HepG2 (cell line): ENCODE measurements around the gene MED13L. TPM values are rescaled to one million over a fixed set of nuclear protein-coding genes. Genes with fewer than 3 reads are reported as not detected.

ENCODE experiments used
- ATAC-seq: fragments of 200-7000 bp; cut with Tn5 transposase; 3 replicates; pipeline ENCODE4 v1.9.1; 2020; ENCODE audit warnings: mild to moderate bottlenecking, moderate library complexity
- BruUV-seq: library from RNA; stranded (reverse); fragments of 400-500 nt; replicated peaks from 2 replicates; lab custom pipeline; 2021; lab: Mats Ljungman, UMichigan
- CTCF ChIA-PET: fragments of 300-600 bp; formaldehyde crosslinking; extraction: SDS; loops from one replicate; lab custom pipeline; 2021; ENCODE audit warnings: low total read pairs, inconsistent platforms, low intra/inter-chr PET ratio; lab: Yijun Ruan, JAX
- POLR2A ChIA-PET: fragments of 350-600 bp; sonication (Branson Sonifier 250); formaldehyde crosslinking; loops from one replicate; lab custom pipeline; 2020; ENCODE audit warnings: antibody characterized with exemption, inconsistent platforms; lab: Yijun Ruan, JAX
- DNase-seq: peaks from one replicate; pipeline ENCODE4 v3.0.0-alpha.2; 2015; ENCODE audit warnings: low spot score
- FAIRE-seq: peaks from 3 replicates; lab custom pipeline; 2011; peaks lifted over from hg19 to GRCh38; lab: Jason Lieb, UNC
- H2AFZ ChIP-seq: one replicate; pipeline ENCODE4 v1.6.1; 2011; ENCODE audit warnings: low read length, inconsistent platforms
- H3K27ac ChIP-seq: fragments of 300-600 bp; 3 replicates; pipeline ENCODE4 v1.8.0; 2011; ENCODE audit warnings: mixed run types, mild to moderate bottlenecking, mixed read lengths, low read length, inconsistent platforms; ENCODE audit not compliant: insufficient read depth; ENCODE audit errors: extremely low read length
- H3K27me3 ChIP-seq, 2 experiments: fragments of 200-600 bp in 1 of 2; 2 replicates in 1 of 2; 3 replicates in 1 of 2; pipeline versions ENCODE4 v1.6.0 to v1.8.0; 2011; ENCODE audit warnings: low read length in 2 of 2, mild to moderate bottlenecking in 2 of 2, moderate library complexity in 2 of 2, inconsistent platforms in 1 of 2; ENCODE audit not compliant: insufficient read depth in 2 of 2, control insufficient read depth in 1 of 2
- H3K36me3 ChIP-seq, 2 experiments: fragments of 200-600 bp in 1 of 2; replicated peaks in 1 of 2; 2 replicates in 1 of 2; 3 replicates in 1 of 2; pipeline versions ENCODE4 v1.5.1 to v1.8.0; 2011; ENCODE audit warnings: low read length in 2 of 2, inconsistent platforms in 1 of 2; ENCODE audit not compliant: insufficient read depth in 2 of 2, control insufficient read depth in 1 of 2
- H3K4me1 ChIP-seq: 2 replicates; pipeline ENCODE4 v1.5.1; 2012; ENCODE audit warnings: low read length, inconsistent platforms; ENCODE audit not compliant: insufficient read depth
- H3K4me2 ChIP-seq: 2 replicates; pipeline ENCODE4 v1.6.0; 2011; ENCODE audit warnings: low read depth, low read length, inconsistent platforms
- H3K4me3 ChIP-seq, 3 experiments: fragments of 200-600 bp in 1 of 3; sonication (generic), shearing (Covaris generic) in 1 of 3; replicated peaks in 1 of 3; 2 replicates each; pipeline ENCODE4 v1.5.1; 2011 to 2016; ENCODE audit warnings: low read length in 3 of 3, inconsistent platforms in 2 of 3, low read depth in 2 of 3, mild to moderate bottlenecking in 2 of 3, control low read depth in 1 of 3, mixed read lengths in 1 of 3; ENCODE audit not compliant: insufficient read depth in 1 of 3
- H3K79me2 ChIP-seq: one replicate; pipeline ENCODE4 v1.6.1; 2011; ENCODE audit warnings: low read length, inconsistent platforms; ENCODE audit not compliant: insufficient read depth
- H3K9ac ChIP-seq: 2 replicates; pipeline ENCODE4 v1.6.0; 2011; ENCODE audit warnings: mild to moderate bottlenecking, low read depth, low read length, inconsistent platforms; ENCODE audit not compliant: insufficient read depth
- H3K9me3 ChIP-seq: 2 replicates; pipeline ENCODE4 v1.5.1; 2012; ENCODE audit warnings: mild to moderate bottlenecking, low read length
- H4K20me1 ChIP-seq: 2 replicates; pipeline ENCODE4 v1.6.0; 2011; ENCODE audit warnings: inconsistent platforms, mild to moderate bottlenecking, low read length, moderate library complexity; ENCODE audit not compliant: insufficient read depth
- EP300 ChIP-seq, 3 experiments: sonication (generic) in 1 of 3; formaldehyde crosslinking in 1 of 3; IDR thresholded peaks; 2 replicates each; pipeline versions ENCODE4 v1.5.1 to v1.6.1; 2011 to 2020; ENCODE audit warnings: low read depth in 2 of 3, low read length in 2 of 3, borderline replicate concordance in 1 of 3, improper control_type of control experiment in 1 of 3, mild to moderate bottlenecking in 1 of 3, missing genetic modification reagents in 1 of 3, moderate library complexity in 1 of 3
- ETV5 ChIP-seq: IDR thresholded peaks from 2 replicates; pipeline ENCODE4 v1.6.1; 2018; ENCODE audit warnings: missing biosample characterization, missing genetic modification reagents, inconsistent platforms, borderline replicate concordance
- FOXK1 ChIP-seq: sonication (generic); formaldehyde crosslinking; IDR thresholded peaks from 2 replicates; pipeline ENCODE4 v1.4.0; 2020; ENCODE audit warnings: low read depth, missing genetic modification reagents, borderline replicate concordance
- NFE2L2 ChIP-seq: fragments of 150-350 bp; IDR thresholded peaks from 2 replicates; pipeline ENCODE4 v1.6.1; 2014; ENCODE audit warnings: low read length
- PHF8 ChIP-seq: sonication (generic); formaldehyde crosslinking; IDR thresholded peaks from 2 replicates; pipeline ENCODE4 v1.5.0; 2020; ENCODE audit warnings: missing genetic modification reagents
- TBX3 ChIP-seq: fragments of 450-650 bp; IDR thresholded peaks from 2 replicates; pipeline ENCODE4 v1.6.1; 2017; ENCODE audit warnings: antibody characterized with exemption, mild to moderate bottlenecking, inconsistent platforms, borderline replicate concordance
- ZBTB2 ChIP-seq: sonication (generic); formaldehyde crosslinking; IDR thresholded peaks from 2 replicates; pipeline ENCODE4 v1.8.0; 2022; ENCODE audit warnings: low read depth, missing genetic modification reagents
- ZC3H13 ChIP-seq: sonication (generic); formaldehyde crosslinking; IDR thresholded peaks from 2 replicates; pipeline ENCODE4 v1.8.1; 2023; ENCODE audit warnings: mild to moderate bottlenecking, missing genetic modification reagents, moderate library complexity
- ZNF609 ChIP-seq: sonication (generic); formaldehyde crosslinking; IDR thresholded peaks from 2 replicates; pipeline ENCODE4 v1.4.0; 2020; ENCODE audit warnings: mild to moderate bottlenecking, missing genetic modification reagents, borderline replicate concordance
- ZNF784 ChIP-seq: sonication (generic); formaldehyde crosslinking; IDR thresholded peaks from 2 replicates; pipeline ENCODE4 v1.5.1; 2020; ENCODE audit warnings: missing genetic modification reagents, mild to moderate bottlenecking, borderline replicate concordance
- ZNF788 ChIP-seq: sonication (generic); formaldehyde crosslinking; IDR thresholded peaks from 2 replicates; pipeline ENCODE4 v1.5.0; 2020; ENCODE audit warnings: mild to moderate bottlenecking, missing genetic modification reagents, borderline replicate concordance
- ZXDC ChIP-seq: sonication (generic); formaldehyde crosslinking; IDR thresholded peaks from 2 replicates; pipeline ENCODE4 v1.5.0; 2020; ENCODE audit warnings: mild to moderate bottlenecking, missing genetic modification reagents
- WGBS: methylation state at CpG from one replicate; pipeline ENCODE4 v1.1.6; 2017; ENCODE audit warnings: low lambda C conversion rate; 5-methylcytosine and 5-hydroxymethylcytosine counted together
- in situ Hi-C: cut with HindIII; loops from 2 replicates; pipeline ENCODE4 v1.10.0; 2017; ENCODE audit warnings: low pct_unique_long_range_greater_than_20kb; ENCODE audit not compliant: extremely low pct_ligation_motif_present
- intact Hi-C: fragments of 100-400 bp; cut with micrococcal nuclease; formaldehyde crosslinking; loops from one replicate; pipeline ENCODE4 v1.10.0; 2022; ENCODE audit not compliant: unreplicated experiment
- polyA plus RNA-seq, 8 experiments: library from polyadenylated mRNA; depleted of rRNA in 3 of 8; stranded (reverse) in 7 of 8; unstranded in 1 of 8; fragments of >200 nt; fragmentation: Illumina TruSeq in 4 of 8; extraction: Trizol in 4 of 8; gene quantifications; 2 replicates each; pipeline versions ENCODE4 v1.2.1 to v1.2.3, GENCODE V29; 2011 to 2016; ENCODE audit warnings: low read depth in 4 of 8, missing spikeins in 1 of 8, mixed read lengths in 1 of 8; ENCODE audit not compliant: insufficient read depth in 1 of 8
- total RNA-seq, 5 experiments: library from RNA; depleted of rRNA; stranded (reverse); fragments of >200 nt; fragmentation: Illumina TruSeq; extraction: Trizol; gene quantifications; 2 replicates each; pipeline ENCODE4 v1.2.3, GENCODE V29; 2016; ENCODE audit warnings: low read depth in 1 of 5

The MED13L gene
- total and polyA plus RNA-seq, 2 of the 13 experiments (the other 11 are each of a cell fraction or from before 2014, with no cell fraction given): 24.8 to 38.9 TPM

DNA sequence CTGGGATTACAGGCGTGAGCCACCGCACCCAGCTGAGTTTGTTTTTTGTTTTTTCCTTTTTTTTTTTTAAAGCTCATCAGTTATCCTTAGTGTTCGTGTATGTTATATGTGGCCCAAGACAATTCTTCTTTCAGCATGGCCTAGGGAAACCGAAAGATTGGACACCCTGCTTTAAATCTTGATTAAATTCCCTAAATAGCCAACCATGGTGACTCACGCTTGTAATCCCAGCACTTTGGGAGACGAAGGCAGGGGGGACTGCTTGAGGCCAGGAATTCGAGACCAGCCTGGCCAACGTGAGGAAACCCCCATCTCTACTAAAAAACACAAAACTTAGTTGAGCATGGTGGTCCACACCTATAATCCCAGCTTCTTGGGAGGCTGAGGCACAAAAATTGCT lies 131.1 kb downstream of the MED13L start (continued):
- no peak for TF ChIP-seq ZNF609 (CRISPR knock-in tag)
- TF ChIP-seq FOXK1 (CRISPR knock-in tag): no peak
- no peak for TF ChIP-seq PHF8
- no peak for TF ChIP-seq EP300 (IDR thresholded peaks at IDR 0.05; ENCODE audit: low read depth in 2 of 2, low read length in 2 of 2)
- TF ChIP-seq EP300 (CRISPR knock-in tag; IDR thresholded peaks at IDR 0.05; ENCODE audit: borderline replicate concordance): no peak
- TF ChIP-seq ZNF788 (CRISPR knock-in tag): no peak
- no peak for TF ChIP-seq ZC3H13
- TF ChIP-seq NFE2L2: no peak
- TF ChIP-seq ETV5: no peak

GRCh38 chr12:116145451-116145850 lies 132.0 kb downstream of the MED13L start:
- intact Hi-C loops: no loop called here
- Histone ChIP-seq H3K9ac (no peak overlapping the region), H3K79me2 (peaks cover 29% of the 10 kb centered on the region), H4K20me1 (peaks cover 7% of the 10 kb centered on the region; the same call in 1 of the 2 replicates), H3K4me2 (no peak overlapping the region), H3K4me1 (peaks cover 26% of the 10 kb centered on the region), H3K4me3 (no peak overlapping the region), H3K9me3 (no peaks in the 10 kb centered on the region), H3K36me3 (no peaks in the 10 kb centered on the region), H2AFZ (no peak overlapping the region), H3K27ac (no peak overlapping the region), H3K27me3 (no peaks in the 10 kb centered on the region)
- FAIRE-seq (no peak), ATAC-seq (no peak), DNase-seq (no peak)
- POLR2A ChIA-PET: no interaction called here
- no TSS peak for BruUV-seq
- 97% methylated on average over 3 of the region's 3 CpGs for WGBS
- CTCF ChIA-PET: no interaction called here
- in situ Hi-C loops: no loop called here
- TF ChIP-seq TBX3: no peak
- no peak for TF ChIP-seq ZBTB2 (CRISPR knock-in tag)
- TF ChIP-seq ZXDC (CRISPR knock-in tag): no peak
- TF ChIP-seq ZNF784 (CRISPR knock-in tag): no peak
